ENCODE results near the gene RGCC. TPM values are rescaled to one million over a fixed set of nuclear protein-coding genes. Genes with fewer than 3 reads are reported as not detected.

RGCC gene
- total and polyA plus RNA-seq, 2 of the 4 experiments (the other 2 are of a cell fraction), result 7.5 to 7.6 TPM

DNA sequence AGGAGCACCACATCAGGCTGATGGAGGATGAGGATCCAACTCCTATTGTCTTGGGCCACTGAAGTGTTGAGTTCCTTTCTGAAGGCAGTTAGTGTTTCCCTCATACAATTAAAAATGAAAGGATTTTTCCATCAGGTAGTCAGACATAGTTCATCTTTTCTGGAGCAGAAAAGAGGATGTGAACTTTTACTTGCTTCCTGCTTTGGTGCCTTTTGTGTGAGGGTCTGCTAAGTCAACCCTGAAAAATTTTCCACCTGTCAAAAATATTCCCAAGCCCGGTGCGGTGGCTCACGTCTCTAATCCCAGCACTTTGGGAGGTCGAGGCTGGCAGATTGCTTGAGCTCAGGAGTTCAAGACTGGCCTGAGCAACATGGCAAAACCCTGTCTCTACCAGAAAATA is 43.9 kb downstream of the RGCC start:
- no CpG with 5 or more reads among the region's 4 CpGs for WGBS, 2 experiments (ENCODE audit: extremely low coverage in 2 of 2, insufficient read length in 1 of 2)
- H3K23ac ChIP-seq (ENCODE audit: low read depth, low read length), result no peak overlapping the region
- no peak overlapping the region for H2BK5ac ChIP-seq (ENCODE audit: low read depth, low read length, poor library complexity, severe bottlenecking)
- in situ Hi-C loops (cut with MboI; ENCODE audit: low sequenced_read_pairs) (no loop called here), intact Hi-C loops (cut with micrococcal nuclease) (no loop called here), dilution Hi-C loops (cut with HindIII; ENCODE audit: low sequenced_read_pairs, unreplicated experiment) (no loop called here)
- peak overlapping the region; percentile 60; the same call in 1 of the 2 replicates for H3K14ac ChIP-seq (replicated peaks; ENCODE audit: low read depth, low read length)
- no TSS peak for BruUV-seq (replicated peaks)
- peak overlapping the region in 1 of 2 experiments; percentile 18; a peak in 1 of 4 replicates for H4K8ac ChIP-seq (ENCODE audit: low read depth in 2 of 2, low read length in 2 of 2)
- POLR2A ChIA-PET (ENCODE audit: unreplicated experiment), result no interaction called here
- H3K27ac ChIP-seq (ENCODE audit: insufficient read depth, low read length), result no peak overlapping the region
- no peak overlapping the region for H2AK9ac ChIP-seq (replicated peaks; ENCODE audit: low read depth, low read length, poor library complexity)
- H3K9me3 ChIP-seq (ENCODE audit: control insufficient read depth, insufficient read depth, low read length), result no peaks in the 10 kb centered on the region
- no peak for TF ChIP-seq MAFK (IDR thresholded peaks at IDR 0.05; ENCODE audit: low read depth, low read length)
- TF ChIP-seq CEBPB (IDR thresholded peaks at IDR 0.05; ENCODE audit: low read depth, low read length), result no peak
- no peak for TF ChIP-seq MAZ (IDR thresholded peaks at IDR 0.05; ENCODE audit: borderline replicate concordance, low read depth, low read length)
- no peak for TF ChIP-seq MXI1 (IDR thresholded peaks at IDR 0.05; ENCODE audit: borderline replicate concordance, low read depth, low read length)
- TF ChIP-seq RAD21 (IDR thresholded peaks at IDR 0.05; ENCODE audit: low read length), result no peak
- TF ChIP-seq BHLHE40 (IDR thresholded peaks at IDR 0.05; ENCODE audit: low read depth, low read length), result no peak
- TF ChIP-seq RCOR1 (IDR thresholded peaks at IDR 0.05; ENCODE audit: insufficient replicate concordance, low read length), result no peak
- TF ChIP-seq RFX5 (IDR thresholded peaks at IDR 0.05; ENCODE audit: low read depth, low read length), result no peak
- no peak for TF ChIP-seq NFE2L2 (IDR thresholded peaks at IDR 0.05; ENCODE audit: low read depth, low read length)
- no peak for TF ChIP-seq CHD1 (IDR thresholded peaks at IDR 0.05; ENCODE audit: low read depth, low read length)
- no peak for TF ChIP-seq SMC3 (IDR thresholded peaks at IDR 0.05; ENCODE audit: low read depth, low read length)
- no peak for TF ChIP-seq ELK1 (IDR thresholded peaks at IDR 0.05; ENCODE audit: borderline replicate concordance, low read depth, low read length)
- no peak for TF ChIP-seq POLR2A (IDR thresholded peaks at IDR 0.05; ENCODE audit: low read depth, low read length)
- TF ChIP-seq CTCF (conservative IDR thresholded peaks at IDR 0.05; ENCODE audit: low read depth, low read length), result no peak
- H2AFZ ChIP-seq (replicated peaks; ENCODE audit: low read length, poor library complexity), result peak overlapping the region; percentile 34
- peak overlapping the region; percentile 50 for H4K91ac ChIP-seq (ENCODE audit: insufficient read depth, low read depth, low read length)
- peak overlapping the region; percentile 58; the same call in 2 of the 3 replicates for H2BK15ac ChIP-seq (ENCODE audit: low read depth, low read length)
- peak overlapping the region; percentile 33; the same call in 1 of the 2 replicates for H3K18ac ChIP-seq (ENCODE audit: low read depth, low read length)
- H3K27me3 ChIP-seq (ENCODE audit: control insufficient read depth, insufficient read depth, low read length), result no peaks in the 10 kb centered on the region
- H3K56ac ChIP-seq (ENCODE audit: extremely low read depth, insufficient read depth, low read length), result no peak overlapping the region
- no peaks in the 10 kb centered on the region for H3K36me3 ChIP-seq (ENCODE audit: control insufficient read depth, insufficient read depth, low read length)
- H2AK5ac ChIP-seq (ENCODE audit: low read depth, low read length), result peak overlapping the region; percentile 77
- DNase-seq (no peak), ATAC-seq (ENCODE audit: low read depth) (no peak)
- H3K4me1 ChIP-seq (ENCODE audit: control insufficient read depth, insufficient read depth, low read length), result peaks cover 17% of the 10 kb centered on the region
- no peak overlapping the region for H3K4me2 ChIP-seq (ENCODE audit: low read depth, low read length)
- H4K5ac ChIP-seq (ENCODE audit: low read depth, low read length), result peak overlapping the region; percentile 32; the same call in 1 of the 2 replicates
- H4K20me1 ChIP-seq (ENCODE audit: insufficient read depth, low read length), result no peaks in the 10 kb centered on the region
- H3K79me1 ChIP-seq (ENCODE audit: low read depth in 1 of 2, low read length in 2 of 2), result no peaks in the 10 kb centered on the region
- peak overlapping the region; percentile 53 for H2BK120ac ChIP-seq (ENCODE audit: low read depth, low read length)
- H3K4ac ChIP-seq (ENCODE audit: low read depth, low read length), result no peak overlapping the region; the same call in 1 of the 2 replicates
- H3K9ac ChIP-seq (ENCODE audit: low read depth, low read length), result no peak overlapping the region
- H2BK20ac ChIP-seq (ENCODE audit: low read depth, low read length), result peak overlapping the region; percentile 63
- peaks cover 6% of the 10 kb centered on the region for H3K9me1 ChIP-seq (ENCODE audit: insufficient read depth, low read length)
- CTCF ChIA-PET, result no interaction called here
- no peak overlapping the region for H3K4me3 ChIP-seq (ENCODE audit: insufficient read depth, low read depth, low read length)
